HT1080 (cell line): ENCODE measurements around the gene P2RX5. TPM values are rescaled to one million over a fixed set of nuclear protein-coding genes. Genes with fewer than 3 reads are reported as not detected.
A peak's percentile ranks its signal among the peaks of the same experiment; 100 is the strongest.

Source experiments
- DNase-seq: peaks from one replicate; pipeline ENCODE4 v3.0.0-alpha.2; 2015; ENCODE audit warnings: low read depth
- total RNA-seq: library from RNA; depleted of rRNA; stranded (reverse); fragments of >200 nt; shearing (Covaris generic); gene quantifications from 2 replicates; pipeline ENCODE4 v1.2.3, GENCODE V29; 2014

Gene P2RX5
- total RNA-seq, 1 experiment from 2014 or later = 15.9 TPM

DNA sequence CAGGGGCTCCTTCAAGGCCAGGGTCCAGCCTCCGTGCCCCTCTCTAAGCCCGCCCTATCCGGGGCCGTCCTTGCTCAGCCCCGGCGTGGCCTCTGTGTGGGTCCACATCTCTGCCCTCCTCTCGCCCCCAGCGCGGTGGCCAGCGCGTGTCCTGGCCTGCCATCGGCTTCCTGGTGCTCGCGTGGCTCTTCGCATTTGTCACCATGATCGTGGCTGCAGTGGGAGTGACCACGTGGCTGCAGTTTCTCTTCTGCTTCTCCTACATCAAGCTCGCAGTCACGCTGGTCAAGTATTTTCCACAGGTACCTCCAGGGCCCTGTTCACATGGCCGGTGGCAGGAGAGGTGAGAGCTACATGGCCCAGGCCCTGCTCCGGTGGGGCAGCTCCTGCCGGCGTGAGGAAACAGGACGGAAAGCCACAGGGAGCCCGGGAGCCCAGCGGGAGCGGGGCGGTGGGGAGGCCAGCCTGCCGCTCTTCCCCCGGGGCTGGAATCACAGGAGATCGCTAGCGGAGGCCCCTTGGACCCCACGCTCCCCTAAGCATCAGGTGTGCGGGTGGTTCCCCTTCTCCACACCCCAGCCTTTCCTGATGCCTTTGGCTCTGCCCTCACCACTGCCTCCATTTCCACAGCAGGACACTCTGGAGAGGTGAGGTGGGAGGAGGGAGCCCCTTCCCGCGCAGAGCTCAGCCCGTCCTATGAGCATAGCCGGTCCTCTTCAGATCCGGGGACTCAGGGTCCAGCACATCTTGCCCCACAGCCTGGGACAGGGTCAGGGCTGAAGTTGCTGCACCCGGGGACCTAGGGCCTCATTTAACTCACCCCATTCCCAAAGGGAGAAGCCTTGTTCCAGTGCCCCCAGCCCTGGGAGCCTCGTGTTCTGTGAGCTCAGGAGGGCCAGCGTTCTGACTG is 37.8 kb downstream of the P2RX5 start:
- no peak for DNase-seq

DNA sequence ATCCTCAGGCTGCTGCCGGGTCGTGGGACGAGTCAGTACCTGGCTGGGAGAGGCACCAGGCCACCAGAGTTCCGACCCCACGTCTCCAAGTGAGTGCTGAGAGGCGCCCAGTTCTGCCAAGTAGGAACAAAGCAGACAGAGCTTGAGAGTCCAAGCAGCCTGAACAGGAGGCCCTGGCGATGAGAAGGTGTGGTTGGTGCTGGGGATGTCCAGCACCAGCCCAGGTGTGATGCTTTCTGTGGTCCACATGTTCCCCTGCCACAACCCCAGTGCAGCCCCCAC is 38.4 kb downstream of the P2RX5 start:
- DNase-seq = no peak

DNA sequence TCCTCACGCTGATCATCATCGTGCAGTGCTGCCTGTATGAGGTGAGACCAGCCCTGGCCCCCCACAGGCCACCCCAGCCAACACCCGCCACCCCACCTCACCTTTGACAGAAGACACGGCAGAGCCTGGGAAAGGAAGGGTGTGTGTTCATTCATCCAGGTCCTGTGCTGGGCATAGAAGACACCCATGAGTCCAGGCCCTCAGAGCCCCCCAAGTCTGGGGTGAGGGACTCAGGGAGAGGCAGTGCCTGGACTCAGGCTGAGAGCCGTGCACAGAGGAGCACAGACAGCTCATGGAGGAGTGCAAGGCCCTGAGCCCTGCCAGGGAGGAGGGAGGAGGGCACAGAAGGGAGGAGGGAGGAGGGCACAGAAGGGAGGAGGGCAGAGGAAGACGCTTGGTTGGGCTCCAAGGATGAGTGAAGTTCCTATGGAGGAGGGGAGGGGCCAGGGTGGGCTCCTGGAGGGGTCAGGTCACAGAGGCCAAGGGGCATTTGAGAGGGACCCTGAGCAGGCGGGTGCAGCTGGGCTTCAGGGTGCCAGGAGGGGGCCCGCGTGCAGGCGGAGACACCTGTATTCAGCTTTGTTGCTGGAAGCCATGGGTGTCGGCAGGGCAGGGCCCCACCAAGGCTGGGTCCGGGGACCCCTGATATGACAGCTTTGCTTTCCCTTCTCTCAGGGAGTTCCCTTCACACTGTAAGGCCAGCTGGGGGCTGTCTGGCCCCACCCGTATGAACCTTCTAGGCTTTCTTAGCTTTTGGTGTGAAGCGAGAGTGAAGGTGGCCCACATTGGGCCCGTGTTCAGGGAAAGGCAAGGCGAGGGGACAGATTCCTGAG is 39.0 kb downstream of the P2RX5 start:
- no peak for DNase-seq

DNA sequence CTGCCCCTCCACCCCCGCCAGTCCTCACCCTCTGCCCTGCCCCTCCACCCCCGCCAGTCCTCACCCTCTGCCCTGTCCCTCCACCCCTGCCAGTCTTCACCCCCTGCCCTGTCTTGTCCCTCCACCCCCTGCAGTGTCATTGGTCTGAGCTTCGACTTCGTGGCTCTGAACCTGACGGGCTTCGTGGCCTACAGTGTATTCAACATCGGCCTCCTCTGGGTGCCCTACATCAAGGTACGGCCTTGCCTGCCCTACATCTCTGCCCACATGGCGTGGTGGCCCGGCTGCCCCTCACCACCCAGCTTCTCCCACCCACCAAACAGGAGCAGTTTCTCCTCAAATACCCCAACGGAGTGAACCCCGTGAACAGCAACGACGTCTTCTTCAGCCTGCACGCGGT is 39.6 kb downstream of the P2RX5 start:
- DNase-seq = no peak

DNA sequence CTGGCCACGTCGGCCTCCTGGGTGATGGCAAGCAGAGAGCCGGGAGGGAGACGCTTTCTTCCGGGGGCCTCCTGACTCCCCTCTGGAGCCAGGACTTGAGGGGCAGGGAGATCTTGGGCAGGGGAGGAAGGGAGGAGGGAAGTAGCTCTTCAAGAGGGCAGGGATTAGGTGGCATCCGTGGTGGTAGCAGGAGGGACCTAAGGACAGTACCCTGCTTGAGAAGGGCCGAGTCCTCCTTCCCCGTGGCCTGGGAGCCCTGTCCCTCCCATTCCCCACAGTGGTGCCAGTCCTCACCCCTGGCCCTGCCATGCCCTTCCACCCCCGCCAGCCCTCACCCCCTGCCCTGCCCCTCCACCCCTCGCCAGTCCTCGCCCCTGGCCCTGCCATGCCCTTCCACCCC is 40.2 kb downstream of the P2RX5 start:
- no peak for DNase-seq

DNA sequence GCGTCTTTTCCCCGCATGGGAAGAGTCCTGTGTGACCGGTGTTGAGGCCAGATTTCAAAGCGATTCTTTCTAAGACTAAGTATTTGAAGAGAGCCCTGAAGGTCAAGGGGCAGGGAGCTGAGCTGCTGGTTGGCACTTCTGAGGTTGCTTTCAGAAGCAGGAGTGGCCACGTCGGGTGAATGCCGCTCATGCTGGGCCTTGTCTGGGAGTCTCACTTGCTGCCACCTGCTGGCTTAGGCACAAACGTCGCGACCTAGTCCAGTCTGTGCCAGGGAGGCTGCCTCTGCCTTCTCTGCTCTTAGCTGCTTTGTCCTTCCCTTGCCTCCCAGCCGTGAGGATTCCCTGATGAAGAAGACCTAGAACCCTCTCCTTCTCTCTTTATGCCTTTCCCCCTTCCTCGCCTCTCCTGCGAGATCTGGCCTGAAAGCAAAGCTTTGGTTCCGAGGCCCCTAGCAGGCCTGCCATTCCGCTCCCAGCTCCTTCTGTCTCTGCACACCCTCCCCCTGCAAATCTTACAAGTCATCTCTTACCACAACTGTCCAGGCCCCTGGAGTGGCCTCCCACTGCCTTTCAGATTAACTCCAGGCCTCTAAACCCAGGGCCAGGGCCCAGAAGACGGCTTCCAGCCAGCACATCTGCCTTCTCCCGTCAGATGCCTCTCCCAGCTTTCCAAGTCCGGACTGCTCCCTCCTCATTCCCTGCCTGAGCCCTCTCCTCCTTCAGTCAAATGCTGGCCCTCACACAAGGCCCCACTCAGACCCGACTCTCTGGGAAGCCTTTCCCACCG is 48.0 kb downstream of the P2RX5 start:
- DNase-seq = peak; percentile 40

DNA sequence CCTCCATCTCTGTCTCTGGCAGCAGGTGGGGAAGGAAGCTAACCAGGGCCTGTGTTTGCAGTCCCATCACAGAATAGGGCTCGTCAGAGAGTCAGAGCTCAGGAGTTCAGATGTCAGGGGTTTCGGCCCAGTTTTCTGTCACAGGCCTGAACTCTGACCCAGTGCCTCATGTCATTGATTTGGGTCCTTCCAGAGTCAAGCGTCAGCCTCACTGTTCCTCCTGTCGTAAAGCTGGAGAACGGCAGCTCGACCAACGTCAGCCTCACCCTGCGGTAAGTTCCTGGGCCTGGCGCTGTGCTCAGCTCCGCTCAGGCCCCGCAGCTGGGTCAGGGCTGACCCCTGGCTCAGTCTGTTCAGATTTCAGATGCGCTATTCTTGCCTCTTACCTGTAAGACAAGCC is 48.7 kb downstream of the P2RX5 start:
- no peak for DNase-seq

DNA sequence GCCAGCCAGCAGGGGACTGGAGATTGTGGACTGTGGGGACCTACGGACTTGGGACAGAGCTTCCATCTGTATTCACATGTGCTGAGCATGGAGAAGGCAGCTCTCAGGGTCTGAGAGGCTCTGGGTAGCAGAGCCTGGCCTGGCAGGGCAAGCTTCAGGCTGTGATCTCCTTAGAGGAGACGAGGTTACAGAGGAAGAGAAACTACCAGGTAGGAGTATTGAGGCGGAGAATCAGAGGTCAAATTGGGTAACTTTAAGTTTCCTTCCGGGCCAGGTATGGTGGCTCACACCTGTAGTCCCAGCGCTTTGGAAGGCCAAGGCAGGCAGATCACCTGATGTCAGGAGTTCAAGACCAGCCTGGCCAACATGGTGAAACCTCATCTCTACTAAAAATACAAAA is 50.6 kb downstream of the P2RX5 start:
- no peak for DNase-seq

DNA sequence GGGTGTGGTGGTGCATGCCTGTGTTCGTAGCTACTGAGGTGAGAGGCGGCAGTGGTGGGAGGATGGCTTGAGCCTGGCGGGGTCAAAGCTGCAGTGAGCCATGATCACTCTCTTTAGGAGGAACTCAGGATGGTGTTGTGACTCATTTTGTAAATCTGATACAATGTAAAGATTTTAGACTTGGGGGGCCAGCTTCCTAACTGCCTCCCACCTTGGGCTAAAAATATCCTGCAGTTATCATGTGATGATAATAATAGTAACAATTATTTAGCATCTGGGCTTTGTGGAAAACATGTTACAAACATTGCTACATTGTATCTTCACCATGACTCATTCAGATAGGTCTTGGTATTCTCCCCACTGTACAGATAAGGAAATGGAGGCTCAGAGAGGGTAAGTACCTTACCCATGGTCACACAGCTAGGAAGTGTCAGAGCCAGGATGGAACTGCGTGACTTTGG is 52.0 kb downstream of the P2RX5 start:
- DNase-seq = no peak

DNA sequence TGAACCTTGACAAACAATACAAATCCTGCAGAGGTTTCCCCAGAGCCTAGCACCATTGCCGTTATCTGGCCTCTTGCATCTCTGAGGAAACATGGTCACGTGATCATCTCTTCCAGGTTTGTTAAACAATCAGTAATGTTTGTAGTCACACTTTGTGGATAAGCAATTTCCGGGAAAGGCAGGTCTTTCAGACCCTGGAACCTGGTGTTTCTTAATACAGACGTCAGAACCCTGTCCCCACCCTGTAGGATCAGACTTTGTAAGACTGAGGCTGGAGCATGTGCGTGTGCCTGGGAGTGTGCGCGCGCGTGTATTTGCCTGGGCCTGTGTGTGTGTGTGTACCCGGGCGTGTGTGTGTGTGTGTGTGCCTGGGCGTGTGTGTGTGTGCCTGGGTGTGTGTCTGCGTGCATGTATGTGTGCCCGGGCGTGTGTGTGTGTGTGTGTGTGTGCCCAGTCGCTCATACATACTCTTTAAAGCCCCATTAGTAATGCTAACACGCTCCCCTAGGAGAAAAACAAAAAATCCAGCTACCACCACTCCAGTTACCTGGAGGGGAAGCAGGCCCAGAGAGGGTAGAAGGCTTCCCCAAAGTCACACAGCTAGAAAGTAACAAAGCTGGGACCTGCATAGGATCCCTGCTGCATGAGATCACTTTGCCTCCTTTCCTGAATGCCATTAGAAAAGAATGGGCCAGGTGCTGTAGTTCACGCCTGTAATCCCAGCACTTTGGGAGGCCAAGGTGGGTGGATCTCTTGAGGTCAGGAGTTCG is 54.1 kb downstream of the P2RX5 start:
- no peak for DNase-seq

DNA sequence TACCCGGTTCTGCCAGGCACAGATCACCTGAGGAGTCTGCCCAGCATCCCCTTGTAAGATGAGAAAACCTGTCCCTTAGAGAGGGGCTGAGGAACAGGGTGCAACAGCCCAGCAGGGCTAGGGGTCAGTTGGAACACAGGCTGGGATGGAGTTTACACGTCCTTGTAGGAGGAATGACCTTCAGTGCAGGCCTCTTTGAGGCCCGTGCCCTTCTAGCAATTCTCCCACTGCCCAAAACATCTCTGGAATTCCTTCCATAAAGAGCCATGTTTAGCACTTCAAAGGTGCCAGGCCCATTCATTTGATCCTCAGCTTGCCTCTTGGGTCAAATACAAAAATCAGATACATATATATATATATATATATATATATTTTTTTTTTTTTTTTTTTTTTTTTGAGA is 54.9 kb downstream of the P2RX5 start:
- DNase-seq = no peak

DNA sequence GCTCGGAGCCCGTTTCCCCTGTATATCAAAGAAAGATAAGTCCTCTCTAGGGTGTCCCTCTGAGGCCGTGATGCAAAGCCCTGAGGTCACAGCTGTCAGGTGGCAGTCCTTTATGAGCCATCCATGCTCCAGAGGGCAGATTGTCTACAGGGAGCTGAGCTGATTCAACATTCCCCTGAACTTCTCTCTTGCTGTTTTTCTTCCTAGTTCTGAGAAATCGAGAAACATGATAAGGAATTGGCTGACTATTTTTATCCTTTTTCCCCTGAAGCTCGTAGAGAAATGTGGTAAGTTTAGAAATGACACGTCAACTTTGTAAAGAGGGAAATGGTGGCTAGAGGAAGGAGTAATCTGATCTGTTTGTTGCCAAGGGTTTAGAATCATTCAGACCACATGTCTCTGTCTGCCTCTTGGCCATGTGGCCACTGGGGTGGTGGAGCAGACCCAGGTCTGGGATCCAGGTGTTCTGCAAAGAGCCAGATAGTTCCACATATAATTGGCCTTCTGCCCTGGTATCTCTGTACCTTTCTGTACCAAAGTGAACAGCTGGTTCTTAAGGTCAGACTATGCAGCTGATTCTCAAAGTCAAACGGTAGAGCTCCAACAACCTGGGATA is 55.9 kb downstream of the P2RX5 start:
- peak; percentile 50 for DNase-seq

DNA sequence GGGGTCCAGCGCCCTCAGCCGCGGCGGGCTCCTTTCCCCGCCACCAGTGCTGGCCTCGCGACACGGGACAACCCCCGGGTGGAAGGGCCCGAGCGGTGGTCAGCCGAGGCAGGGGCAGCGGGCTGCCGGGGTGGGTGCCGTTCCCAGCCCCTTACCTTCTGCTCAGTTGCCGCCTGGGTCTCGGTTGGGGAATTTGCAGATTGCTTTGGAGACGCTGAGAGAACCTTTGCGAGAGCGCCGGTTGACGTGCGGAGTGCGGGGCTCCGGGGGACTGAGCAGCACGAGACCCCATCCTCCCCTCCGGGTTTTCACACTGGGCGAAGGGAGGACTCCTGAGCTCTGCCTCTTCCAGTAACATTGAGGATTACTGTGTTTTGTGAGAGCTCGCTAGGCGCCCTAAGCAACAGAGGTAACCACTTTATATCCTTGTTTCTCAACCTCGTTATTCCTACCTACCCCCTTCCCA is 59.0 kb downstream of the P2RX5 start:
- DNase-seq = no peak

DNA sequence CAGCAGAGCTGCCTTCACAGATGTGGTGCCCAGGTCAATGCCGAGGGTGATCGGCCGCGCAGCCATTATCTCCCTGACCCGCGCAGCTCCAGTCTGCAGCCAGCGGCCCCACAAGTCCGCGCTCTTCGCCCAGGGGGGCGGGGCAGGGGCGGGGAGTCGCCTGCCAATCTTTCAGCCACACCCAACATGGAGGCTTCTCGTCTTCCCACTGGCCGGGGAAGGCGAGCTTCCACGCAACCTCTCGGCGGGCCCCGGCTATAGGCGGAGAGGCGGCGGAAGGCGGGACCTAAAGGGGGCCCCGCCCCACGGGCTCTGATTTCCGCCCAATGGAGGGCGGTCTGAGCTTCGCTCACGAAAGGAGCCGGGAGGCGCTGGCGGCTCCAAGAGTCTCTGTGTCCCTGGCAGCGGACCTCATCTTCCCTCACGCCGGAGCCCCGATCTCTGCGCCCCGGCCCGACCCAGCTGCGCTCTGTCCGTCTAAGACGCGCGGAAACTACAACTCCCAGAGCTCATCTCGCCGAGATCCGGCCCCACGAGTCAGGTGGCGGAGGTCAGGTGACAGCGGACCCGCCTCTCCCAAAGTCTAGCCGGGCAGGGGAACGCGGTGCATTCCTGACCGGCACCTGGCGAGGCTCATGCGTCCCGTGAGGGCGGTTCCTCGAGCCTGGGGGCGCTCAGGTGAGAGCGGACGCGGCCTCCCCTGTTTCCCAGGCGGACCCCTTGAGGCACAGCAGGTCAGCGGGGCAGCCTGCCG is 59.6 kb downstream of the P2RX5 start, which contains the start of the genes CTNS and SHPK:
Gene CTNS, plus strand, starts transcription at position 607 of the 754 bp plus-strand sequence. CDS start 3,447 bp downstream, outside the sequence.
Gene SHPK, minus strand, starts transcription at position 97 of the 754 bp plus-strand sequence. Its CDS starts 31 bp downstream, at position 66.
- peak; percentile 97 for DNase-seq

DNA sequence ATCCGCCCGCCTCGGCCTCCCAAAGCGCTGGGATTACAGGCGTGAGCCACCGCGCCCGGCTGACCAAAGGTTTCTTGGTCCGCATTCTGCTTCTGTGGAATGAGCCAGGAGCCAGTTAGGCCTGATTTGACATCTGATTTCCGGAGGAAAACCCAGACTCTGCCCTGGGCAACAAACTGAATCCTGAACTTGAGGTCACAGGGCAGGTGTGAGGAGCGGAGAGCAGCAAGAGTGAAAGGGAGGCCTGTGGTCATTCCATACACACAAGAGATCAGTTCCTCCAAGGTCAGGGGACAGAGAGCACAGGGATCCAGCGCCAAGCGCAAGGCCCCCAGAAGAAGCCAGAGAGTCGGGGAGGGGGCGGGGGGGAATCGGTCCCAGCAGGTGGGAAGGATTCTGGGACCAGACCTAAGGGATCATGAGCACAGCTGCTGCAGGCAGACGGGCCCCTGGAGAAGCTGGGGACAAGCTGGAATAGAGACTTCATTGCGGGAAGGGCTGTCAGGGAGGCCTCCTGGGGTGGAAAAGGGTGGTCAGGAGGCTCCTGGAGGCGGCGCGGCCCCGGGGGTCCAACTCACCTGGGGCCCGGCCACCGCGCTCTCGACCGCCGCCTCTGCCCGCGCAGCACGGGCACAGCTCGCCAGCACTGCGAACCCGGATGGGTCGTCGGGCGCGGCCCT is 60.3 kb downstream of the P2RX5 start:
- DNase-seq = no peak

DNA sequence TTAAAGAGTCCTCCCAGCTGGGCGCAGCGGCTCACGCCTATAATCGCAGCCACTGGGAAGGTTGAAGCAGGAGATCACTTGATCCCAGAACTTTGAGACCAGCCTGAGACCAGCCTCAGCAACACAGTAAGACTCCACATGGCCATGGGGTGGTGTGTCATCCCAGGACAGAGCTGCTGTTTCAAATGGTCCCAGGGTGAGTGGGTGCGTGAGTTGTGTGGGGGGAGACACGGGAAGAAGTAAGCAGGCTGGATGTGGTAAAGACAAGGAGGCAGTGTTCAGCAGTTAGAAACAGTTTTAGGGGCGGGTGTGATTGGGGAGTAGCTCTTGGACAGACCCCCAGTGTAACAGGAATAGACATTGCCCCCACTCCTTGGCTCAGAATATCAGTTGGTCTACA is 63.7 kb downstream of the P2RX5 start:
- DNase-seq = no peak

DNA sequence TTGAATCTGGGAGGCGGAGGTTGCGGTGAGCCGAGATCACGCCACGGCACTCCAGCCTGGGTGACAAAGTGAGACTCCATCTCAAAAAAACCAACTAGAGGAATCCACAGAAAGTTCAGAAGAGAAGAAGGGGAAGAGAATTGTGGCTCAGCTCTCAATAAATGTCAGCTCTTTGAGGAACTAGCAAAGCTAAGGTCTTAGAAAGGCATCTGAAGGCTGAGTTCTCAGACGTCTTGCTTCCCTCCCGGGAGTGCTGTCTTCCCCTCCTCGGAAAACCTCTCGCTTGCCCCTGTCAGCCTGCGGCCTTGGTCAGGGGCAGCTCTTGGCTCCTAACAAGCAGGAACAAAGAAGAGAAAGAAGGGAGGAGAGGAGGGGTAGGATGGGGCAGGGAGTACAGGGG is 65.2 kb downstream of the P2RX5 start:
- no peak for DNase-seq

DNA sequence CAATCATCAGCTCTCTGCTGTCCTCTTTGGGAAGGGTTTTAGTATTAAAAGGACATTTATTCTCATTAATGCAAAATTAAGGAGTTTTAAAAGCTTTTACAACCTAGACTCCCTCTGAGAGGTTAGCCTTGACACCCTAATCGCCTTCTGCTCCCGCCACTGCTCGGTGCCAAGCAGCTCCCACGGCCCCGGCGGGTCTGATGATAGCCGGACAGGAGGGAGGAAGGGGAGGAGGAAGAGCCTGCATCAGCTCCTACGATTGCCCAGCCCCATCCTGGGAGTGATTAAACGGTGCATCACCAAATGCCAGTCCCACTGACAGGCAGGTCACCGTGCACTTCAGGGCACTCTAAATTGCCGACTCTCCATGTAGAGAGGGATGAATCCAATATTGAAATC is 68.2 kb downstream of the P2RX5 start:
- DNase-seq = no peak
